PC-9 (cell line): ENCODE data around the gene PTPRO. TPM values are rescaled to one million over a fixed set of nuclear protein-coding genes. Genes with fewer than 3 reads are reported as not detected.

Experiments
- BruUV-seq: library from RNA; stranded (reverse); fragments of 400-500 nt; replicated peaks from 2 replicates; lab custom pipeline; 2021; lab: Mats Ljungman, UMichigan
- CTCF ChIA-PET: fragments of 300-600 bp; sonication (Branson Sonifier 250); formaldehyde crosslinking; loops from one replicate; lab custom pipeline; 2022; ENCODE audit warnings: antibody characterized with exemption; lab: Charles Lee
- POLR2A ChIA-PET: fragments of 300-600 bp; sonication (Branson Sonifier 250); formaldehyde crosslinking; loops from one replicate; lab custom pipeline; 2022; ENCODE audit warnings: antibody characterized with exemption; ENCODE audit not compliant: unreplicated experiment; lab: Charles Lee
- DNase-seq, 2 experiments: peaks; one replicate each; pipeline versions ENCODE4 v3.0.0 to v3.0.0-alpha.2; 2015 to 2022; ENCODE audit warnings: mixed read lengths in 1 of 2
- H2AFZ ChIP-seq: fragments of 200-600 bp; sonication (generic); 2 replicates; pipeline ENCODE4 v1.8.1; 2017; ENCODE audit warnings: antibody characterized with exemption
- H3F3A ChIP-seq: fragments of 200-600 bp; sonication (generic); 2 replicates; pipeline ENCODE4 v1.8.1; 2017; ENCODE audit warnings: antibody characterized with exemption, mild to moderate bottlenecking, low read depth; ENCODE audit not compliant: insufficient read depth
- H3K27ac ChIP-seq: fragments of 200-600 bp; sonication (generic); 2 replicates; pipeline ENCODE4 v1.6.1; 2016; ENCODE audit warnings: mixed run types
- H3K27me3 ChIP-seq: fragments of 200-600 bp; sonication (generic); 2 replicates; pipeline ENCODE4 v1.6.1; 2016; ENCODE audit warnings: low read depth, mixed run types; ENCODE audit not compliant: insufficient read depth
- H3K36me3 ChIP-seq: fragments of 200-600 bp; sonication (generic); 2 replicates; pipeline ENCODE4 v1.6.1; 2016; ENCODE audit warnings: low read depth, mixed run types
- H3K4me1 ChIP-seq: fragments of 200-600 bp; sonication (generic); replicated peaks from 2 replicates; pipeline ENCODE4 v1.6.1; 2016; ENCODE audit warnings: mixed run types; ENCODE audit not compliant: insufficient read depth
- H3K4me2 ChIP-seq: fragments of 200-600 bp; sonication (generic); 2 replicates; pipeline ENCODE4 v1.6.1; 2017; ENCODE audit warnings: mixed run types
- H3K4me3 ChIP-seq: fragments of 200-600 bp; sonication (generic); 2 replicates; pipeline ENCODE4 v1.6.1; 2016; ENCODE audit warnings: mixed run types
- H3K79me2 ChIP-seq: fragments of 200-600 bp; sonication (generic); 2 replicates; pipeline ENCODE4 v1.6.1; 2017; ENCODE audit warnings: low read depth, mixed run types
- H3K9me2 ChIP-seq: fragments of 200-600 bp; sonication (generic); 2 replicates; pipeline ENCODE4 v1.8.1; 2017; ENCODE audit warnings: mild to moderate bottlenecking; ENCODE audit not compliant: insufficient read depth
- H3K9me3 ChIP-seq: fragments of 200-600 bp; sonication (generic); 2 replicates; pipeline ENCODE4 v1.8.1; 2016; ENCODE audit warnings: low read depth; ENCODE audit not compliant: insufficient read depth
- H4K20me1 ChIP-seq: fragments of 200-600 bp; sonication (generic); 2 replicates; pipeline ENCODE4 v1.8.1; 2017; ENCODE audit not compliant: insufficient read depth
- EZH2 ChIP-seq: fragments of 200-600 bp; sonication (generic); IDR thresholded peaks from 2 replicates; pipeline ENCODE4 v1.8.0; 2017; ENCODE audit warnings: antibody characterized with exemption, low read depth
- intact Hi-C: fragments of 100-400 bp; cut with micrococcal nuclease; formaldehyde crosslinking; loops from one replicate; pipeline ENCODE4 v1.10.0; 2022; ENCODE audit not compliant: unreplicated experiment
- total RNA-seq: library from RNA; stranded (reverse); gene quantifications from 2 replicates; pipeline ENCODE4 v1.2.3, GENCODE V29; 2021
- TF ChIP-seq, protein P1 (sequence below): fragments of 200-600 bp; sonication (generic); conservative IDR thresholded peaks from 2 replicates; pipeline ENCODE4 v1.6.1; 2017; ENCODE audit warnings: mixed run types, antibody characterized with exemption, mild to moderate bottlenecking, moderate library complexity

PTPRO gene
- total RNA-seq, 1 experiment from 2014 or later, result not detected

DNA sequence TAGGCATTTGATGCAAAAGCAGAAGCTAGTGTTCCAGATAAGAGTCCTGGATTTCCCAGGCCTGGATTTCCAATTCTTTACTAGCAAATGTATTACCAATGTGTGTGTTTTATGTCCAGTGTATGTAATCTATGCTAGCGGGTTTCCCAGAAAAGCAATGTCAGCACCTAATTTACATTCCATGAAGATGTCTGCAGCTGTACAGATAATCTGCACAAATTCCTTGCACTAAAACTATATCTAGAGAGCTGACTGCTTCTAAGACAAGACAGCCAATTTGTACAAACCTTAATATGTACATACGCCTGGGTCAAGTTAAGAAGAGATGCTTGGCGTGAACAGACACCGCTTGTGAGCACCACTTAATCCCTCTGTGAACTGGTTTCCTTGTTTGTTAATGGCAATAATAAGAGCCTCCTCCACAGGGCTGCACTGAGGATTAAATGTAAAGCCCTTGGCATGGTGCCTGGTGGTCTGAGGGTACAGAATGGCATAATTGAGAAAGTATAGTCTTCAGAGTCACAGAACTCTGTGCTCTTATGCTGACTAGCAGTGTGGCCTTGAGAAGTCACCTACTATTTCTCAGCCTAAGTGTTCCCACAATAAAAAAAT is 281.3 kb downstream of the PTPRO start:
- ChIA-PET POLR2A (no interaction called here), CTCF (no interaction called here)
- no peaks in the 10 kb centered on the region for H4K20me1 ChIP-seq

DNA sequence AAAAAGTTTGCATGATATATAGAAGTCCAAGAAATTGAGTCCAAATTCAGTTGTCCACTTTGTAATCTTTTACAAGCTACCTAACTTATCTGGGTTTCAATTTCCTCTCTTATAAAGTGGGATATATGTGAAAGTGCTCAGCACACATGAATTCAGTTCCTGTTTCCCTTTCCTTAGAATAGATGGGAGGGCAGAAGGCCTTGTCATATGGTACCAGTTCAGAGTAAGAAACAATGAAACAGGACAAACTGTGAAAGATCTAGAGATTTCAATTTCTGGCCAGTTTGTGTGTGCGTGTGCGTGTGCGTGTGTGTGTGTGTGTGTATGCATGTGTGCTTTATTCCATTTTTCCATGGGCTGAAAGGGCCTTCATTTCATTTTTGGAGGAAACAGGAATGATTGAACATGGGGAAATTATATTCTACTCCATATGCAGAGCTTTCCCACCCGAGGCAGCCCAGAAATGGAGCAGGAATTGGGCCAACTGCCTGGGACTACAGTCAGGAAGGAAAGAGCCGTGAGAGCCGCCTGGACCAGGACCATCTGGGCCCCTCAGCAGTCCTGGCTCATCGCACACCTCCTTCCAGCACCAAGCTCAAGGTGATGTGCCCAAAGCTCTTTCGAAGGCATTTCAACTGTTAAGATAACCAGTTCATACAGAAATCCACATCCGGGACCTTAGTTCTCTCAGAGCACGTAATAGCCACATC is 283.7 kb downstream of the PTPRO start:
- ChIA-PET CTCF (no interaction called here), POLR2A (no interaction called here)
- Histone ChIP-seq H3F3A (no peaks in the 10 kb centered on the region), H4K20me1 (no peaks in the 10 kb centered on the region), H3K4me1 (peaks cover 7% of the 10 kb centered on the region; the same call in 1 of the 2 replicates), H2AFZ (no peak overlapping the region), H3K9me2 (no peaks in the 10 kb centered on the region), H3K4me2 (no peak overlapping the region), H3K27me3 (no peaks in the 10 kb centered on the region), H3K4me3 (no peak overlapping the region), H3K79me2 (no peaks in the 10 kb centered on the region), H3K36me3 (no peaks in the 10 kb centered on the region), H3K27ac (no peak overlapping the region), H3K9me3 (no peaks in the 10 kb centered on the region)
- intact Hi-C loops, result no loop called here
- no peak for TF ChIP-seq EZH2
- TF ChIP-seq, protein P1, sequence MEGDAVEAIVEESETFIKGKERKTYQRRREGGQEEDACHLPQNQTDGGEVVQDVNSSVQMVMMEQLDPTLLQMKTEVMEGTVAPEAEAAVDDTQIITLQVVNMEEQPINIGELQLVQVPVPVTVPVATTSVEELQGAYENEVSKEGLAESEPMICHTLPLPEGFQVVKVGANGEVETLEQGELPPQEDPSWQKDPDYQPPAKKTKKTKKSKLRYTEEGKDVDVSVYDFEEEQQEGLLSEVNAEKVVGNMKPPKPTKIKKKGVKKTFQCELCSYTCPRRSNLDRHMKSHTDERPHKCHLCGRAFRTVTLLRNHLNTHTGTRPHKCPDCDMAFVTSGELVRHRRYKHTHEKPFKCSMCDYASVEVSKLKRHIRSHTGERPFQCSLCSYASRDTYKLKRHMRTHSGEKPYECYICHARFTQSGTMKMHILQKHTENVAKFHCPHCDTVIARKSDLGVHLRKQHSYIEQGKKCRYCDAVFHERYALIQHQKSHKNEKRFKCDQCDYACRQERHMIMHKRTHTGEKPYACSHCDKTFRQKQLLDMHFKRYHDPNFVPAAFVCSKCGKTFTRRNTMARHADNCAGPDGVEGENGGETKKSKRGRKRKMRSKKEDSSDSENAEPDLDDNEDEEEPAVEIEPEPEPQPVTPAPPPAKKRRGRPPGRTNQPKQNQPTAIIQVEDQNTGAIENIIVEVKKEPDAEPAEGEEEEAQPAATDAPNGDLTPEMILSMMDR, result no peak
- DNase-seq, result no peak
- no TSS peak for BruUV-seq

More for the DNA sequence above, 281.3 kb downstream of the PTPRO start:
- H3K4me1 ChIP-seq, result peaks cover 26% of the 10 kb centered on the region
- H3K9me3 ChIP-seq, result no peaks in the 10 kb centered on the region
- no peak overlapping the region for H2AFZ ChIP-seq
- intact Hi-C loops, result no loop called here
- H3K27ac ChIP-seq, result no peak overlapping the region
- H3K9me2 ChIP-seq, result no peaks in the 10 kb centered on the region
- no TSS peak for BruUV-seq
- TF ChIP-seq, protein P1, result no peak
- TF ChIP-seq EZH2, result no peak
- peaks cover 8% of the 10 kb centered on the region for H3F3A ChIP-seq
- no peak overlapping the region for H3K4me2 ChIP-seq
- no peaks in the 10 kb centered on the region for H3K27me3 ChIP-seq
- H3K36me3 ChIP-seq, result no peaks in the 10 kb centered on the region
- no peak for DNase-seq
- H3K79me2 ChIP-seq, result no peaks in the 10 kb centered on the region
- H3K4me3 ChIP-seq, result no peak overlapping the region

DNA sequence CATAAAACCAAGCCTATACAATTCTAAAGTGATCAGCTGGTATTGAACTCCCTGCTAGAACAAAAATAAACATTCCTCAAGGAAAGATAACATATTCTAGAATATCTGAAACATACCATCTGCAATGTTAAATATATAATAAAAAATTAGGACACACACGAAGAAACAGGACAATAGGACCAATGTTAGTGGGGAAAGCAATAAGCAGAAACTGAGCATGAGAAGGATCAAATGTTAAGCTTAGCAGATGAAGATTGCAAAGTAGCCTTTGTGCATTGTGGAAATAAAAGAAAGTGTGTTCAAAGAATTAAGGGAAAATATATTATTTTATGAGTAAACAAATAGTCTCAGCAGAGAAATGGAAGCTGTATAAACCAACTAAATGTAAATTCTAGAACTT is 286.1 kb downstream of the PTPRO start:
- Histone ChIP-seq H3K36me3 (no peaks in the 10 kb centered on the region), H3K27me3 (no peaks in the 10 kb centered on the region), H3K4me3 (no peak overlapping the region), H3K4me2 (no peak overlapping the region), H3K9me2 (no peaks in the 10 kb centered on the region), H3K4me1 (no peaks in the 10 kb centered on the region), H2AFZ (no peak overlapping the region), H3K27ac (no peak overlapping the region), H4K20me1 (no peaks in the 10 kb centered on the region), H3K9me3 (peaks cover 4% of the 10 kb centered on the region; the same call in 1 of the 2 replicates), H3K79me2 (no peaks in the 10 kb centered on the region), H3F3A (no peaks in the 10 kb centered on the region)
- intact Hi-C loops, result no loop called here
- no TSS peak for BruUV-seq
- TF ChIP-seq, protein P1, result no peak
- no peak for TF ChIP-seq EZH2
- POLR2A ChIA-PET, result interaction anchor here (0.5 to 0.6 kb wide), 2 partner anchors 8 to 165 kb away, joined by 6 to 9 read pairs; no protein-coding TSS in a partner anchor
- CTCF ChIA-PET, result interaction anchor here (1.5 kb wide), 1 partner anchor 24 kb away, joined by 4 read pairs; no protein-coding TSS in a partner anchor
- DNase-seq, result no peak
